Colon (tissue), 2 donors: Measurements from ENCODE around the gene AP1M1.

Experiments
- FAIRE-seq: peaks from 2 replicates; lab custom pipeline; 2012; peaks lifted over from hg19 to GRCh38; lab: Jason Lieb, UNC
- donor health status: control.
- donor health status: control.

AP1M1 gene

GRCh38 chr19:16232127-16232526, 34.4 kb downstream of the AP1M1 start:
- no peak for FAIRE-seq

- no peak for FAIRE-seq
These were observed 34.9 kb downstream of the AP1M1 start for GRCh38 chr19:16232568-16232967.

- no peak for FAIRE-seq
These were observed 35.5 kb downstream of the AP1M1 start for GRCh38 chr19:16233081-16233776.

GRCh38 chr19:16233836-16234551, 36.3 kb downstream of the AP1M1 start:
- no peak for FAIRE-seq

GRCh38 chr19:16234552-16235445, 37.1 kb downstream of the AP1M1 start:
- no peak for FAIRE-seq

GRCh38 chr19:16235811-16236652, 38.3 kb downstream of the AP1M1 start:
- no peak for FAIRE-seq

GRCh38 chr19:16244091-16244490, 46.4 kb downstream of the AP1M1 start:
- FAIRE-seq, result no peak

GRCh38 chr19:16247353-16248182, 49.9 kb downstream of the AP1M1 start:
- FAIRE-seq, result no peak

- FAIRE-seq, result no peak
These were observed 50.8 kb downstream of the AP1M1 start for GRCh38 chr19:16248380-16249023.

- no peak for FAIRE-seq
These were observed 52.2 kb downstream of the AP1M1 start for GRCh38 chr19:16249826-16250404.

- no peak for FAIRE-seq
These were observed 54.9 kb downstream of the AP1M1 start for GRCh38 chr19:16252459-16253205.

- no peak for FAIRE-seq
These were observed 57.2 kb downstream of the AP1M1 start for GRCh38 chr19:16254851-16255408.

GRCh38 chr19:16257509-16258002, 59.8 kb downstream of the AP1M1 start:
- no peak for FAIRE-seq

- no peak for FAIRE-seq
These were observed 60.8 kb downstream of the AP1M1 start for GRCh38 chr19:16258440-16258903.

GRCh38 chr19:16259385-16260159, 61.9 kb downstream of the AP1M1 start:
- no peak for FAIRE-seq

- no peak for FAIRE-seq
These were observed 62.6 kb downstream of the AP1M1 start for GRCh38 chr19:16260160-16260811.

- FAIRE-seq, result no peak
These were observed 63.1 kb downstream of the AP1M1 start for GRCh38 chr19:16260812-16261161.
